SK-N-SH (cell line): ENCODE results near the gene GPC5.

Experiments
- CTCF ChIP-seq: fragments of 200-600 bp; sonication (generic); IDR thresholded peaks from 2 replicates; pipeline ENCODE4 v1.6.1; 2017; ENCODE audit warnings: antibody characterized with exemption, mild to moderate bottlenecking, moderate library complexity
- EP300 ChIP-seq, 2 experiments: IDR thresholded peaks; 2 replicates each; pipeline versions ENCODE4 v1.4.0 to v1.6.1; 2012; ENCODE audit warnings: borderline replicate concordance in 1 of 2, low read depth in 1 of 2, low read length in 1 of 2
- JUND ChIP-seq: IDR thresholded peaks from 2 replicates; pipeline ENCODE4 v1.4.0; 2012
- MAX ChIP-seq: IDR thresholded peaks from 2 replicates; pipeline ENCODE4 v1.4.0; 2012; ENCODE audit warnings: low read depth
- MEF2A ChIP-seq: IDR thresholded peaks from 2 replicates; pipeline ENCODE4 v1.4.0; 2012; ENCODE audit warnings: low read depth, borderline replicate concordance
- POLR2AphosphoS5 ChIP-seq: IDR thresholded peaks from 2 replicates; pipeline ENCODE4 v1.6.1; 2012; ENCODE audit warnings: low read depth, low read length
- RCOR1 ChIP-seq: fragments of 150-350 bp; IDR thresholded peaks from 2 replicates; pipeline ENCODE4 v1.6.1; 2017; ENCODE audit warnings: antibody characterized with exemption, low read length
- REST ChIP-seq: IDR thresholded peaks from 2 replicates; pipeline ENCODE4 v1.6.1; 2012; ENCODE audit warnings: mild to moderate bottlenecking, low read depth, low read length, moderate library complexity
- SMC3 ChIP-seq: IDR thresholded peaks from 2 replicates; pipeline ENCODE4 v1.6.1; 2012; ENCODE audit warnings: low read depth, low read length, improper control_type of control experiment

- TF ChIP-seq CTCF (no peak), MAX (no peak), POLR2AphosphoS5 (no peak), SMC3 (no peak), RCOR1 (no peak), JUND (no peak), EP300 (IDR thresholded peaks at IDR 0.05; ENCODE audit: borderline replicate concordance in 1 of 2, low read depth in 1 of 2, low read length in 1 of 2) (no peak), REST (no peak), MEF2A (no peak)
Observed at GRCh38 chr13:91594061-91594460, 195.6 kb downstream of the GPC5 start.
